GM18951 (cell line): Measurements from ENCODE around the gene TCF3.

Experiments used
- POLR2A ChIP-seq: IDR thresholded peaks from 4 replicates; pipeline ENCODE4 v1.6.1; 2011; ENCODE audit warnings: mild to moderate bottlenecking; ENCODE audit not compliant: insufficient read length, insufficient read depth; ENCODE audit errors: extremely low read depth
- in situ Hi-C: fragments of 300-500 bp; cut with MboI; formaldehyde crosslinking; loops from one replicate; pipeline ENCODE4 v1.12.0; 2022; ENCODE audit warnings: low sequenced_read_pairs, mixed read lengths, inconsistent platforms; ENCODE audit not compliant: unreplicated experiment

TCF3 gene

DNA sequence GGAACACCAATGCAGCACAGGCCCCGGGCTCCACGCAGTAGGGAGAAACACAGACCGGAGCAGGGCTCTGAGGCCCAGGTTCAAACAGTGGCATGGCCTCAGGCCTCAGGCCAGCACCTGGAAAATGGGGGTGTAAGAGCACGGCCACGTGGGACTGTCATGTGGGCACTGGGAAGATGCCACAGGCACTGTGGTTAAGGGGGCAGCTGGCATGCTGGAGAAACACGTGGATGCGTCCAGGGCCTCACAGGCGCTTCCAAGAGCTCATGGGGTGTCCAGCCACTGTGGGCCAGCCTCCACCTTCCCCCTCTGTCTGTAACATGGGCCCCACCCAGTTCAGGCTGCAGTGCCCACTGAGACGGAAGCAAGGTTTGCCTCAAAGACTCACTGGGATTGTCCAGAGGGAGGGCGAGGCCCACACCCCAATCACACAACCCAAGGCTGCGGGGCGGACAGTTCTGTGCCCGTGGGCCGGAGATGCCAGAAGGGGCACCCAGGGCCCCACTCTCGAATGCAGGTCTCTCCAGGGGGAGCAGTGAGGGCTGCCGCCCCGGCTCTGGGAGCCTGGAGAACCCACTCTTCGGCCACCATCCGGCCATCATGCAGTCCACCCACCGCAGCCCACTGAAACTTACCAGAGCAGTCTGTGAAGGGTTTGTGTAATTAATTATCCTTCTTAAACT lies 53.5 kb downstream of the TCF3 start:
- TF ChIP-seq POLR2A: no peak
- in situ Hi-C loops: no loop called here

GRCh38 chr19:1593501-1593772 lies 59.0 kb downstream of the TCF3 start:
- TF ChIP-seq POLR2A: no peak
- in situ Hi-C loops: no loop called here

DNA sequence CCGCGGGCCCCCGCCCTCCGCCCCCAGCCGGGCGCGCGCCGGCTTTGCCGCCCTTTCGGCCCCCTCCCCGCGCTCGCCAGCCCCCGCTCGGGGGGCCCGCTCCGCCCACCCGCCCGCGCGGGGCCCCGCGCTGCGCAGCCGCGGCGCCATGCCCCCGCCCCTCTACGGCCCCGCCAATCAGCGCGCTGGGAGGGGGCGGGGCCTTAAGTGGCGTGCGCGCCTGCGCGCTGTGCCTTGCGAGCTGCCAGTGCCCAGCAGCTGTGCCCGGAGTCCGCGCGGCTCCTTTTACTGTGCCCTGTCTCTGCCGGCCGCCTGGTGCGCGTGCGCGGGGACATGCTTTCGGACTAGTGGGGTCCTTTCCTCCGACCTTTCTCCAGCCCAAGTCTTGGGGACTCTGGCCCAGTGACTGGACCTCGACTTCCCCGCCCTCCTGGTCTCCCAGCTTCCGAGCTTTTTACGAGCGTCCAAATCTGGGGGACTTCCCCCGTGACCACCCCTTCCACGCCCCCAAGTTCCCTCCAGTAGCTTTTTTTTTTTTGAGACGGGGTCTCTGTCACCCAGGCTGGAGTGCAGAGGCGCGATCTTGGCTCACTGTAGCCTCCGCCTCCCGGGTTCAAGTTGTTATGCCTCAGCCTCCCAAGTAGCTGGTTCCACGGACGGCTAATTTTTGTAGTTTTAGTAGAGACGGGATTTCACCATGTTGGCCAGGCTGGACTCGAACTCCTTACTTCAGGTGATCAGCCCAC lies 59.5 kb downstream of the TCF3 start, which contains the start of gene MBD3:
Gene MBD3 (minus strand): TSS at position 111 of the 746 bp plus-strand sequence. CDS start 234 bp downstream, outside the sequence.
- in situ Hi-C loops: no loop called here
- peak; percentile 80 for TF ChIP-seq POLR2A

DNA sequence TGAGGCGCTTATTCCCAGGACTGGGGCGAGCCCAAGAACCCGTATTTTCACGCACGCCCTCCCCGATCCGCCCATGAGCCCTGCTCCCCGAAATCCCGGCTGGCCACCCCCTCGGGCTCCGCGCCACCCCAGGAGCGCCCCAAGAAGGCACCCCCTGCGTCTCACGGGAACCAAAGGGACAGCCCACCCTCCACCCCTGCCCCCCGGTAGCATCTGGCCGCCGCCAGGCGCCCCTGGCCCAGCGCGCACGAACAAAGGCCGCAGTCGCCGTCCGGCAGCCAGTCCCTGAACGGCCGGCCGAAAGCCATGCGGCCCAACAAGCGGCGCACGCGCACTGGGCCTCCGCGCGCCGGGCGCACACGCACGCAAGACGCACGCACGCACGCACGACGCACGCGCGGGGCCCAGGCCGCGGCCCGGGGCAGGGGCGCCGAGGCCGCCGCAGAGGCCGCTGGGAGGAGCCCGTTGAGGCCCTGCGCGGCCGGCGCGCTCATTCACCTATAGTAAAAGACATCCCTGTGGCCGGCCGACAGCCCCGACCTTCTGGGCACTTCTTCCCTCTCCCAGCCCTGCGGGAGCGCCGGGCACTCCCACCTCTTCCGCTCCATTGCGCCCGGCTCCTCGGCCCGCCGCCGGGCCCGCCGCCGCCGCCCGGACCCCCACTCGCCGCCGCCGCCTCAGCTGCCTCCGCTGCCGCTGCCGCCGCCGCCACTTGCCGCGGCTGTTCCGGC lies 60.2 kb downstream of the TCF3 start:
- peak; percentile 96 for TF ChIP-seq POLR2A
- in situ Hi-C loops: no loop called here

DNA sequence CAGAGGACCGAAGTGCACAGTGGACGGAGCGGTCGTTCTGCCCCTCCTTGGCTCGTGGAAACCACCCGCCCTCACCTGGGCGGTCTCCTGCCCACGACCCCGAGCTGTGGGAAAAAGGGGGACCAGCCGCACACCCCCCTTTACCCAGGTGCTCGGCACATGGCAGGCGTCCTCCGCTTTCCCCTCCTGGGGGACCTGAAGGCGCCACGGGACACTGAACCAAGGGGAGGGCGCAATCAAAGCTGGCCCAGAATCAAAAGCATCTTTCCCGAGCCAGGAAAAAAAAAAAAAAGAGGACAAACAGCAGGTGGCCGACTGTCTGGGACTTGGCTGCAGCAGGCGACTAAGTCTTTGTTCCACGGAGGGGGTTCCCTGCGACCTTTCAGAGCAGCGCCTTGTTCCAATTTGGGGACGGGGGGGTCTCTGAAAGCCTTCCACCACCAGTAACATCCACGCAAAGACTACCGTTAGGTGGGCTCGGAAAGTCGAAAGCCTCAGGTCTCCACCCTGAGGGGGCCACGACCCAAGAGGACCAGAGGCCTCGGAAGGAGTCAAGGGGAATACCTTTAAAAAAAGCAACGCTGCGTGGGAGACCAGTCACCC lies 60.9 kb downstream of the TCF3 start:
- no peak for TF ChIP-seq POLR2A
- in situ Hi-C loops: no loop called here

DNA sequence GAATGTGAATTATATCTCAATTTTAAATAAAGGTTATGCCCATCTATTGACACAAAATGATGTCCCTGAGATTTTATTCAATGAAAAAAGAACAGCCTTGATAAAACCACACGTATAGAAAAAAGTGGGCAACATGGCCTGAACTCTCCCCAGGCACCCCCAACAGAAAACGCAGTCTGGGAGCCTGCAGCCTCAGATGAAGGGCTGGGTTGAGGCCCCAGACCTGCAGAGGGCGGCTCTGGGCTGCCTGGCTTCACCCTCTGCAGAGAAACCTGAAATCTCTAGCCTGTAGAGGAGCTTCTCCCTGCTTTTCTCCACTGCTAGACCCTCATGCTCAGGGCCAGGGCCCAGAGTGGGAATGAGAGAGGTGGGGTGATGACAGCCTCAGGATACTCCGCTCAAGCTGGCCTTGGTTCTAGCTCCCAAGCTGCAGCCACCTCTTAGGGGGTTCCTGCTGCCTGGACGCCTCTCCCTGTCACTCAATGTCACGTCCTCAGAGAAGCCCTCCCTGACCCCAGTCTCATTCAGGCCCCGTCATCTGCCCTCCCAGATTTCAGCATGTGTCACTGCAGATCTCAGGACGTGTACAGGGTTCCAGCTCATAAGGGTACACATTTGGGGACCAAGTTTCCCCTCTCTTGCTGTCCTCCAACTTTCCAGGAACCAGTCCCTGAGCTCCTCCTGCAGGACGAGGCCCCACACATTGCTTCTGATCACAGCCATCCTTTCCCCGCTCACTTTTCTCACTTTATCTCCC lies 61.6 kb downstream of the TCF3 start:
- in situ Hi-C loops: no loop called here
- no peak for TF ChIP-seq POLR2A

DNA sequence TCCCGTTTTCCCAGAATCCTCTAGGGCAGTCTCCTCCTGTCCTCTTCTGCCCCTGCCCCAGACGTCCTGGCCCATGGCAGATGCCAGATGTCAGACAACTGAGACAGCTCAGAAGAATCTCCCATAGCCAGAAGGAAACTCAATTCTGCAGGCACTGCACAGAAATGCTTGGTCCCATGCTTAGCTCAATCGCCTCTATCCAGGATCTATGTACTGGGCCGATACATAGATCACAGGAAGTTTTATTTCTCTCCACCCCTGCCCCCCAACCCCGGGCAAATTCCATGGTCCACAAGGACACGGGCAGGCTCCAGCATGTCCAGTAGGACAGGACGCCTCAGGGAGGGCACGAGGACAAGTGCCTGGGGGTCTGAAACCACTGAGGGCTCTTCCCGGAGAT lies 64.5 kb downstream of the TCF3 start:
- no peak for TF ChIP-seq POLR2A

GRCh38 chr19:1585243-1585580 lies 67.2 kb downstream of the TCF3 start:
- TF ChIP-seq POLR2A: no peak
- in situ Hi-C loops: no loop called here

More for the DNA sequence above, 64.5 kb downstream of the TCF3 start:
- in situ Hi-C loops: no loop called here

- in situ Hi-C loops: no loop called here
Measured at GRCh38 chr19:1584500-1585242, 67.7 kb downstream of the TCF3 start.

GRCh38 chr19:1582201-1582600 lies 70.2 kb downstream of the TCF3 start:
- TF ChIP-seq POLR2A: no peak
- in situ Hi-C loops: no loop called here

More at GRCh38 chr19:1584500-1585242, 67.7 kb downstream of the TCF3 start:
- TF ChIP-seq POLR2A: no peak

DNA sequence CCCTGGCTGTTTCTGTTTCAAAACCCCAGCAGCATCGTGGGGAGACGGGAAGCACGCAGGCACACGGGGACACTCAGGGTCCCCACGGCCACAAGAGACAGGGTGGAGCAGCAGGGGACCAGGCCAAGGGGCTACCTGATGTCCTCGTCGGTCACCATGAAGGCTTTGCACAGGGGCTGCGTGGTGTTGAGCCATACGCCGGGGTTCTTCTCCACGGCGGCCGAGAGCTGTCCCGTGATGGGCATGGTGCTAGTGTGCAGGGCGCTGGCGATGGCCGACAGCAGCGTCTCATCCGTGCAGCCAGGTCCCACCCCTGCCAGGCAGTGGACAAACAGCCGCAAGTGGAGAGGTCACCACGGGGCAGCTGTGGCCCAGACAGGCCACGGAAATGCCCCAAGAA lies 71.5 kb downstream of the TCF3 start:
- in situ Hi-C loops: no loop called here

DNA sequence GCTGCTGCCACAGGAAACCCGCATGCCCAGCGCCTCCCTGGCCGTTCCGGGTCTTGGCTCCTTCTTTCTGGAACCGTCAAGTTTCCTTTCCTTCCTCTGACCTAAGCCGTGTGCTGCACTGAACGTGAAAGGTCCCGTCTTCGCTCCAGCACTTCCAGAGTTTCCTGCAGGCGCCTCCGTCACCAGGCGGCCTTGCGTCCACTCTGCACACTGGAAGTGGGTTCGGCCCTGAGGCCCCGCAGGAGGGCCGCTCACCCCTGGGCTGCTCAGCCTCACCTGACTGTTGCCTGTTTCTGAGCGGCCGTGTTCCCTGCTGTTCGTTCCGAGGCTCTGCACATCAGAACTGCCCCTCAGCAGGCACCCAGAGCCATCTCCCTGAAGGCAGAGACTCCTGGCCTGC lies 72.0 kb downstream of the TCF3 start:
- in situ Hi-C loops: no loop called here
- TF ChIP-seq POLR2A: no peak

More for the DNA sequence above, 71.5 kb downstream of the TCF3 start:
- TF ChIP-seq POLR2A: no peak
